WI38 (cell line): ENCODE results near the gene LGALSL.

Experiments
- H3K4me3 ChIP-seq: 2 replicates; pipeline ENCODE4 v1.5.1; 2011; ENCODE audit warnings: low read depth, mild to moderate bottlenecking, control low read depth, low read length
- TF ChIP-seq, protein P1 (sequence below): IDR thresholded peaks from 2 replicates; pipeline ENCODE4 v1.5.1; 2012; ENCODE audit warnings: low read depth, mild to moderate bottlenecking, control low read depth, low read length

LGALSL gene

GRCh38 chr2:64500549-64500948 is 46.6 kb downstream of the LGALSL start:
- TF ChIP-seq, protein P1, sequence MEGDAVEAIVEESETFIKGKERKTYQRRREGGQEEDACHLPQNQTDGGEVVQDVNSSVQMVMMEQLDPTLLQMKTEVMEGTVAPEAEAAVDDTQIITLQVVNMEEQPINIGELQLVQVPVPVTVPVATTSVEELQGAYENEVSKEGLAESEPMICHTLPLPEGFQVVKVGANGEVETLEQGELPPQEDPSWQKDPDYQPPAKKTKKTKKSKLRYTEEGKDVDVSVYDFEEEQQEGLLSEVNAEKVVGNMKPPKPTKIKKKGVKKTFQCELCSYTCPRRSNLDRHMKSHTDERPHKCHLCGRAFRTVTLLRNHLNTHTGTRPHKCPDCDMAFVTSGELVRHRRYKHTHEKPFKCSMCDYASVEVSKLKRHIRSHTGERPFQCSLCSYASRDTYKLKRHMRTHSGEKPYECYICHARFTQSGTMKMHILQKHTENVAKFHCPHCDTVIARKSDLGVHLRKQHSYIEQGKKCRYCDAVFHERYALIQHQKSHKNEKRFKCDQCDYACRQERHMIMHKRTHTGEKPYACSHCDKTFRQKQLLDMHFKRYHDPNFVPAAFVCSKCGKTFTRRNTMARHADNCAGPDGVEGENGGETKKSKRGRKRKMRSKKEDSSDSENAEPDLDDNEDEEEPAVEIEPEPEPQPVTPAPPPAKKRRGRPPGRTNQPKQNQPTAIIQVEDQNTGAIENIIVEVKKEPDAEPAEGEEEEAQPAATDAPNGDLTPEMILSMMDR = no peak
- no peak overlapping the region for H3K4me3 ChIP-seq

GRCh38 chr2:64501946-64502345 is 48.0 kb downstream of the LGALSL start:
- TF ChIP-seq, protein P1 = no peak
- no peak overlapping the region for H3K4me3 ChIP-seq

DNA sequence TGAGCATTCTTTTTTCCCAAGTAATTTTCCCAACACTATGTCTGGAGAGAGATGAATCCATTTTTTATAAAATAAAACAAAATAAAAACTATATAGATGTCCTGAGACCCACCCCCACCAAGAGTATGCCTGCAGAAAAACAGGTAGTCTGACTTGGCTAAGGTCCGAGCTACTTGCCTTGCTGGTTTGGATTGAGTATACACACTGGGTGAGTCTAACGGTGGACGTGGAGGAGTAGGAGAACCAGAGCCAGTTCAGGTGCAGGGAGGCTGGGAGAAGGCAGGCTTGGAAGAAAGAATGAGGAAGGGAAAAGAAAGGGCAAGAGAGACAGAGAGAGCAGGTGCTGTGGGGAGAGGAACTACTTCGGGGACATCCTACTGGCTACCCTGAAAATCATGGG is 48.9 kb downstream of the LGALSL start:
- H3K4me3 ChIP-seq = no peak overlapping the region
- TF ChIP-seq, protein P1 = no peak

DNA sequence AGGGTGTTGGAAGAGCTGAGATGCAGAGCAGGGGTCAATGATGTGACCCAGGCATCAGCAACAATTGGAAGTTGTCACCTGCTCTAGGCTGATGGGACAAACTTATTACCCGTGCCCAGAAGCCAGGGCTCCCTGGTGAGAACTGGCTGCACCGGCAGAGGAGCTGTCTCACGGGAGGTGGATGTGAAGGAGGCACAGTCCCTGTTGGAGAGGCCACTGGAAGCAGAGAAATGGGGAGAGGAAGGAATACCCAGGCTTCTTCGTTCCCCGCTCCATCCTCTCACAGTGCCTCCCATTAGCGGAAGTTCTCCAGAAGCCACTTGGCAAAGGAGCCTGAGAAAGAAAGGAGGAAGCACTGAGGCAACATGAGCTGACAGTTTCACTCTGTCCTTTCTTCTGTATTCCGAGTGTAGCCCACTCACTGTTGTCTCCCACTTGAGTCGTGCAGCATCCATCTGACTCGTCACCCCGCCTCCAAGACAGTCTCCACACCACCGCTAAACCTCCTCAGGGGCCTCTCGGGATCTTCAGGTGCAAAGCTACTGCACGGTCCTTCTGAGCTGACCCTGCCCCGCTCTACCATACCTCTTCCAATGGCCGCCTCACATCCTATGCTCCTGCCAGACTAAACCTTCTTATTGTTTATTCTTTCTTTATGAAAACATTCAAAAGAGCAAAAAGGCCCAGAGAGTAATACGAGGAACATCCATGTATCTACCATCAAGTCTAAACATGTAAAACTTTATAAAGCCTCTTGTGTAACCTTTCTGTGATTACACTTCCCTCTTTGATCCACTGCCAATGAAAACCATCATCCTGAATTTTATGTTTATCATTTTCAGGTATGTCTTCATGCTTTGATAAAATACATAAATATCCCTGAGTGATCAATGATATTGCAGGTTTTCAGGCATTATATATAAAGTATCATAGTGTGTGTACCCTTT is 51.1 kb downstream of the LGALSL start:
- TF ChIP-seq, protein P1 = no peak
- H3K4me3 ChIP-seq = no peak overlapping the region

- H3K4me3 ChIP-seq = no peak overlapping the region
- TF ChIP-seq, protein P1 = no peak
Measured at GRCh38 chr2:64506686-64507085, 52.7 kb downstream of the LGALSL start.
